DMS79 treated with DMSO at 0.1 percent for 48 hours (cell line): ENCODE results near the gene HGF.

Experiments used
- DNase-seq: peaks from one replicate; lab custom pipeline; 2025; lab: John Stamatoyannopoulos, UW

The HGF gene

GRCh38 chr7:81684033-81684432 lies 85.8 kb downstream of the HGF start:
- DNase-seq: no peak

DNA sequence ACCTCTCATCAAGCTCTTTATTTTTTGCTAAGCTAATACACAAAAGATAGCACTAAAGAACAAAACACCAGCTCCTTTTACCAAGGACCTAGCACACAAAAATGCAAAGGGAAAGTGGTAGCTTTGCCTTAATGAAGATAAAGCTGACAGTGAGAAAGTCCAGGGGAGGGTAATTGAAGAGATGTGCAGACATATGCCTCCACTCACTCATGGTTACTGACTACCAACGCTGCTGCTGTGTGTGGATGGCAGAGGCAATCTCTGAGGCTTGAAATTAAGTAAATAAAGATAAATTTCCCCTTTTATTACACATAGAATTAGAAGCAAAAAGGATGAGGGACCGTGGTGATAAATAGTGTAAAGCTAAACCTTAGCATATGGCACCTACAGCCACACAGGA lies 87.0 kb downstream of the HGF start:
- DNase-seq: no peak

GRCh38 chr7:81680120-81680519 lies 89.7 kb downstream of the HGF start:
- no peak for DNase-seq

- no peak for DNase-seq
Observed at GRCh38 chr7:81676813-81677212, 93.0 kb downstream of the HGF start.

DNA sequence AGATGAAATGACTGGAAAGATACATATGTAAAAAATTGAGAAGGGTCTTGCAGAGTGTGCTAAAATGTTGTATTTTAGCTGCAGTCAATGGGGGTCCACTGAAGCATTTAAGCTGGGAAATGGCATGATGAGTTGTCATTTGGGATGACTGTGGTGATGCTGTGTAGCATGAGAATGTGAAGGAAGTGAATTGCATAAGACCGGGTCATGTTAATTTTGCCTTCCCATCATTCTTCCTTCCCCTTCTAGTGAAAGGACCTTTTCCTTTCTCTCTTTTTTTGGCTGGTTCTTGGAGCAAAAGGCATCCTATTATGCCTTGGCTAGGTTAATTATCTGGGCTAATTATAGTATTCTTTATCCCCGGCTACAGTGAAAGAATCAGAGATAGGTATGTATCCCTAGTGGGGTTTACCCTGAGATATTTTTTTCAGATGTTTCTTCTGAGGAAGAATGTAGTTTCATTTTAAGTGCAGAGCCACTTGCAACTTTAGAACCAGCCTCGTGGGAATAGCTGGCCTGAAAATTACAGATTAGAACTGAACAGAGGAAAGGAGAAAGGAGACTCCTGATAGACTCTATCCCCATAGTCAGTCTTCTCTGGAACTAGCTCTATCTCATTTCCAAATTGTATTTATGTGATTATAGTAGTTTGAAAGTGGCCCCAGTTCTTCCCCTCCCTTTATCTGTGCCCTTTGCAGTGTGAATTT lies 93.6 kb downstream of the HGF start:
- no peak for DNase-seq

GRCh38 chr7:81674431-81674830 lies 95.4 kb downstream of the HGF start:
- DNase-seq: no peak

GRCh38 chr7:81672872-81673271 lies 97.0 kb downstream of the HGF start:
- DNase-seq: no peak

GRCh38 chr7:81669476-81670105 lies 100.3 kb downstream of the HGF start:
- DNase-seq: no peak

- no peak for DNase-seq
Observed at GRCh38 chr7:81666209-81666608, 103.6 kb downstream of the HGF start.

GRCh38 chr7:81665236-81665635 lies 104.6 kb downstream of the HGF start:
- no peak for DNase-seq

DNA sequence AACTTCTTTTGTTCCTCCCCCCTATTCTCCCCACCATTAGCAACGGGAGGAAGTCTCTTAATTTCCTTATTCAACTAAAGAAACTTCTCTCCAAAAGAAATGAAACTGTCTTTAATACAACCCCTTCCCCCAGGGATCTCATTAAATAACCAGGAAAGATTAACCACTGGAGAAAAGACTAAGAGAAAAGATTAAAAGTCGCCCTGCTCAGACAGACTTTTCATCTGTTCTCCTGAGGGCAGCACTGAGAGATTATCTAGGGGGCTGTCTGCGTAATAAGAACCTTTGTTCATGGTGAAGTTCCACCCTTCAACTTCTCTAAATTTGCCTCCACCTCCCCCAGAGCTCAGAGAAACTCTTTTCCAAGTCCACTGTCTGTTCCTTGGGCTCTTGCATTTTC lies 105.5 kb downstream of the HGF start:
- no peak for DNase-seq

DNA sequence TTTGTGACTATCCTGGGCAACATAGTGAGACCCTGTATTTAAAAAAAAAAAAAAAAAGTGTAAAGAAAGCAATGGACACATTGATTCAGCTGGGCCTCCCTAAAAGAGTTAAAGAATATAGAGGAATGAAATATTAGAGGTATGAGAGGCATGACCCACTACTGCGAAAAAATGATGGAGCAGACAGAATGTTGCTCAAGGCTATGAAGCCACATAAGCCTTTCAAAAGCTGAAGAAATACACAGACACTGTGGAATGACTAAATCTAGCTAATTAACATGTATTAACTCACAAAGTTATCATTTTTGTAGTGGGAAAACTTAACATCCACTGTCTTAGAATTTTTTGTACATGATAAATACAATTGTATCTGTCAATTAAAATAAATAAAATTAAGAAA lies 107.3 kb downstream of the HGF start:
- DNase-seq: no peak

GRCh38 chr7:81659697-81660395 lies 110.0 kb downstream of the HGF start:
- DNase-seq: no peak

GRCh38 chr7:81657551-81657950 lies 112.3 kb downstream of the HGF start:
- DNase-seq: no peak

DNA sequence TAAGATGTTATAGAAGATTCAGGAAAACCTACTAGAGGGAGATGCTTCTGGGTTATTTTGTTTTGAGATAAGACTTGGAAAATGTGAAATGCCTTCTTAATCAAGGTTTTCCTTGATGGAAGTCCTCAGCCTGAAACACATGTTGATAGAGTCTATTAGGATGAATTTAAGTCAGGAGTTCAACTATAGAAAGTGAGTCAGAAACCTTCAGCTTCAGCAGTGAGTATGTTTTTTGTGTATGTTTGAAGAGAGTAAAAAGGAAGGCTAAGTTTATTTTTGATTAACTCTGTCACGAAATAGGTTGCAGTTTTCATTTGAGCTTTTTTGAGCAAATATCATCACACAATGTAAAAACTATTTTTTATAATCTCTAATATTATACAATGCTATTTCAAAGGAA lies 114.6 kb downstream of the HGF start:
- no peak for DNase-seq

- no peak for DNase-seq
Observed at GRCh38 chr7:81652225-81652624, 117.6 kb downstream of the HGF start.
